Left lung (tissue), 10 donors: Measurements from ENCODE around the gene TNFRSF18. TPM values are rescaled to one million over a fixed set of nuclear protein-coding genes. Genes with fewer than 3 reads are reported as not detected.

Experiments used
- ATAC-seq: fragments of 200-7000 bp; cut with Tn5 transposase; one replicate; pipeline ENCODE4 v1.9.1; 2020; ENCODE audit warnings: moderate library complexity
- DNase-seq, 4 donors: peaks; one replicate each; pipeline ENCODE4 v3.0.0-alpha.2; 2013 to 2020
- H3K27ac ChIP-seq, 2 donors: fragments of 200-600 bp; sonication (generic) in 1 of 2; one replicate each; pipeline versions ENCODE4 v1.5.0 to v1.8.0; 2020 to 2021
- H3K27me3 ChIP-seq, 2 donors: fragments of 200-600 bp; sonication (generic) in 1 of 2; one replicate each; pipeline versions ENCODE4 v1.5.0 to v1.8.0; 2020 to 2021
- H3K36me3 ChIP-seq, 2 donors: fragments of 200-600 bp; sonication (generic) in 1 of 2; one replicate each; pipeline versions ENCODE4 v1.5.0 to v1.8.0; 2020 to 2021
- H3K4me1 ChIP-seq, 2 donors: fragments of 200-600 bp; one replicate each; pipeline ENCODE4 v1.8.0; 2021
- H3K4me3 ChIP-seq, 2 donors: fragments of 200-600 bp; sonication (generic) in 1 of 2; one replicate each; pipeline versions ENCODE4 v1.5.0 to v1.8.0; 2020 to 2021; ENCODE audit warnings: mild to moderate bottlenecking in 1 of 2
- H3K9me3 ChIP-seq, 2 donors: fragments of 200-600 bp; sonication (generic) in 1 of 2; one replicate each; pipeline versions ENCODE4 v1.5.0 to v1.8.0; 2020 to 2021
- intact Hi-C, 2 donors: fragments of 100-400 bp; cut with DNase I; formaldehyde crosslinking; loops; one replicate each; pipeline versions ENCODE4 v1.11.2 to v1.14.2; 2022
- polyA plus RNA-seq, 6 donors: library from polyadenylated mRNA; unstranded; fragments of 120-200 nt; gene quantifications; one replicate each; pipeline ENCODE4 v1.2.1, GENCODE V29; 2013; ENCODE audit not compliant: insufficient read length in 6 of 6
- total RNA-seq, 2 donors: library from RNA; stranded (reverse); fragmentation: NEBNext Ultra II Directional; extraction: Animal tissue kit (Norgen Biotek cat#: 25700); gene quantifications; one replicate each; pipeline ENCODE4 v1.2.1, GENCODE V29; 2021
- TF ChIP-seq, protein P1 (sequence below), 2 donors: fragments of 200-600 bp; sonication (generic) in 1 of 2; IDR thresholded peaks; one replicate each; pipeline versions ENCODE4 v1.5.0 to v1.8.0; 2021; ENCODE audit warnings: antibody characterized with exemption in 2 of 2
- donor health status: DM: no; HTN: yes; CAD: no.
- donor health status: DM: no; HTN: no; CAD: no.

Gene TNFRSF18
- total and polyA plus RNA-seq, 8 donors = 0.38 to 1.3 (median 0.62) TPM

DNA sequence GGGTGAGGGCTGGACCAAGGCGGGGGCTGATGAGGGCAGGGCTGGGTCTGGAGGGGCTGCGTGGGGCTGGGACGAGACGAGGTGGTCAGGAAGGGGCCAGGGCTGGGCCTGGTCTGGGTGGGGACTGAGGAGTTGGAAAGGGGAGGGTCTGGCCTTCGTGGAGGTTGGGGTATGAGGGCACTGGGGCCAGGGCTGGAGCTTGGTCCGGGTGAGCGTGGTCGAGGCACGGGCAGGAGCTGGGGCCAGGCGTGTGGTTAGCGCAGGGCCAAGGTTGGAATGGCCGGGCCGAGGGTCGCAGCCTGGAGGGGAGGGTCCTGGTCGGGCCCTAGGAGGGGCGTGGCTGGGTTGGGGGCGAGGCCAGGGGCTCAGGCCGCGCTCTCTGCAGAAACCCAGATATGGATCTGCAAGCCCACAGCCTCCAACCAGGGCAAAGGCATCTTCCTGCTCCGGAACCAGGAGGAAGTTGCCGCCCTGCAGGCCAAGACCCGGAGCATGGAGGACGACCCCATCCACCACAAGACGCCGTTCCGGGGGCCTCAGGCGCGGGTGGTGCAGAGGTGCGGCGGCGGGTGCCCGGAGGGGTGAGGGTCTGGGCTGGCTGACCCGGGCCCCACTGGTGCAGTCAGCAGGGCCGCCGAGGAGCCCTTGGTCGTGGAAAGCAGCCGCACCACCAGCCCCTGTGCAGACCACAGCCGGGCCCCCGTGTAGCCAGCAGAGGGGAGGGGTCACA, 23.7 kb downstream of the TNFRSF18 start:
- ATAC-seq = no peak
- no peak overlapping the region for H3K4me3 ChIP-seq
- TF ChIP-seq, protein P1, sequence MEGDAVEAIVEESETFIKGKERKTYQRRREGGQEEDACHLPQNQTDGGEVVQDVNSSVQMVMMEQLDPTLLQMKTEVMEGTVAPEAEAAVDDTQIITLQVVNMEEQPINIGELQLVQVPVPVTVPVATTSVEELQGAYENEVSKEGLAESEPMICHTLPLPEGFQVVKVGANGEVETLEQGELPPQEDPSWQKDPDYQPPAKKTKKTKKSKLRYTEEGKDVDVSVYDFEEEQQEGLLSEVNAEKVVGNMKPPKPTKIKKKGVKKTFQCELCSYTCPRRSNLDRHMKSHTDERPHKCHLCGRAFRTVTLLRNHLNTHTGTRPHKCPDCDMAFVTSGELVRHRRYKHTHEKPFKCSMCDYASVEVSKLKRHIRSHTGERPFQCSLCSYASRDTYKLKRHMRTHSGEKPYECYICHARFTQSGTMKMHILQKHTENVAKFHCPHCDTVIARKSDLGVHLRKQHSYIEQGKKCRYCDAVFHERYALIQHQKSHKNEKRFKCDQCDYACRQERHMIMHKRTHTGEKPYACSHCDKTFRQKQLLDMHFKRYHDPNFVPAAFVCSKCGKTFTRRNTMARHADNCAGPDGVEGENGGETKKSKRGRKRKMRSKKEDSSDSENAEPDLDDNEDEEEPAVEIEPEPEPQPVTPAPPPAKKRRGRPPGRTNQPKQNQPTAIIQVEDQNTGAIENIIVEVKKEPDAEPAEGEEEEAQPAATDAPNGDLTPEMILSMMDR (IDR thresholded peaks at IDR 0.05) = no peak
- no peaks in the 10 kb centered on the region for H3K36me3 ChIP-seq
- no peak overlapping the region for H3K27ac ChIP-seq
- intact Hi-C loops = no loop called here
- peaks cover 0 to 38% of the 10 kb centered on the region in 2 donors for H3K27me3 ChIP-seq
- no peaks in the 10 kb centered on the region for H3K9me3 ChIP-seq
- DNase-seq = peak in 1 of 4 donors; percentile 68
- H3K4me1 ChIP-seq = no peaks in the 10 kb centered on the region

- H3K36me3 ChIP-seq = no peaks in the 10 kb centered on the region
- peaks cover 0 to 45% of the 10 kb centered on the region in 2 donors for H3K27me3 ChIP-seq
- no peak for ATAC-seq
- DNase-seq = peak in 1 of 4 donors; percentile 74
- no peak overlapping the region for H3K27ac ChIP-seq
- no peaks in the 10 kb centered on the region for H3K9me3 ChIP-seq
- no peak overlapping the region for H3K4me3 ChIP-seq
- TF ChIP-seq, protein P1 (IDR thresholded peaks at IDR 0.05) = no peak
- intact Hi-C loops = no loop called here
- H3K4me1 ChIP-seq = no peaks in the 10 kb centered on the region
These were observed 24.4 kb downstream of the TNFRSF18 start for GRCh38 chr1:1181938-1182410.

GRCh38 chr1:1181129-1181937, 25.1 kb downstream of the TNFRSF18 start:
- DNase-seq (peak in 1 of 4 donors; percentile 76), ATAC-seq (no peak)
- Histone ChIP-seq H3K27me3 (peaks cover 4 to 49% of the 10 kb centered on the region in 2 donors), H3K4me3 (no peak overlapping the region), H3K36me3 (no peaks in the 10 kb centered on the region), H3K4me1 (no peaks in the 10 kb centered on the region), H3K27ac (no peak overlapping the region), H3K9me3 (no peaks in the 10 kb centered on the region)
- TF ChIP-seq, protein P1 (IDR thresholded peaks at IDR 0.05) = no peak
- intact Hi-C loops = no loop called here

DNA sequence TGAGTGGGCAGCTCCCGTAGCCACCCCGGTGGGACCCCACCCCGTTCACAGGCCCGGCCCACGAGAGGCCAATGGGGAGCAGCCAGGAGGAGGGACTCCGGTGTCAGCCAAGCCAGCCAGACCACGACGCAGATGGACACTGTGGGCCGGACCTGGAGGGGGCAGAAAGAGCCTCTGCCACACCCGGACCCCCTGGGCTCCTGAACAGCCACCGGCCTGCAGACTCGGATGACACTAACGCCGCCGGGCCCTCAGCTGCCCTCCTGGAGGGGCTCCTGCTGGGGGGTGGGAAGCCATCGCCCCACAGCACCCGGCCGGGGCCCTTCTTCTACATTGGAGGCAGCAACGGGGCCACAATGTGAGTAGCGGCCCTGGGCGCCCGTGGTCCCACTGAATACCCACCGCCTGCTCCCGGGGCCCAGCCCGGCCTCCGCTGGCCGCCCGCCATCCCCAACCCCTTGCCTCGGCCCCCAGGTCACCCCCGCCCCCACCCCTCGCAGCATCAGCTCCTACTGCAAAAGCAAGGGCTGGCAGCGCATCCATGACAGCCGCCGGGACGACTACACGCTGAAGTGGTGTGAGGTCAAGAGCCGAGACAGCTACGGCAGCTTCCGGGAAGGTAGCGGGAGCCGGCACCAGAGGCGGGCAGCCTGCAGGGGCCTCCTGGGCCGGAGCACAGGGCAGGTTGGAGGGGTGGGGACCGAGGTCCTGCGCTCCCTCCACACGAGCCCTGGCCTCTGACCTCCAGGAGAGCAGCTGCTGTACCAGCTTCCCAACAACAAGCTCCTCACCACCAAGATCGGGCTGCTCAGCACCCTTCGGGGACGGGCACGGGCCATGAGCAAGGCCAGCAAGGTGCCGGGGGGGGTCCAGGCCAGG, 26.2 kb downstream of the TNFRSF18 start:
- Histone ChIP-seq H3K4me1 (no peaks in the 10 kb centered on the region), H3K27ac (no peak overlapping the region), H3K36me3 (no peaks in the 10 kb centered on the region), H3K4me3 (no peak overlapping the region), H3K27me3 (peaks cover 7 to 57% of the 10 kb centered on the region in 2 donors), H3K9me3 (no peaks in the 10 kb centered on the region)
- intact Hi-C loops = no loop called here
- DNase-seq (peak in 1 of 4 donors; percentile 77), ATAC-seq (no peak)
- TF ChIP-seq, protein P1 (IDR thresholded peaks at IDR 0.05) = no peak
